Type B pancreatic cell (in vitro differentiated cells): ENCODE results near the gene KANK4. TPM values are rescaled to one million over a fixed set of nuclear protein-coding genes. Genes with fewer than 3 reads are reported as not detected.
"Not testable (repeated sequence)": the region's sequence is repeated elsewhere in the genome, so short reads cannot be mapped to it uniquely, and the experiment has no call there.

ENCODE experiments used
- DNase-seq: peaks from one replicate; pipeline ENCODE4 v3.0.0; 2021; ENCODE audit warnings: mixed read lengths; ENCODE audit not compliant: unreplicated experiment; ENCODE audit errors: extremely low spot score
- H3K27ac Mint-ChIP-seq: 2 replicates; pipeline ENCODE4 v1.8.0; 2021; ENCODE audit warnings: mild to moderate bottlenecking, mixed read lengths
- H3K27me3 Mint-ChIP-seq: 2 replicates; pipeline ENCODE4 v1.8.0; 2021; ENCODE audit warnings: mixed read lengths
- H3K36me3 Mint-ChIP-seq: 2 replicates; pipeline ENCODE4 v1.8.0; 2021; ENCODE audit warnings: mixed read lengths
- H3K4me1 Mint-ChIP-seq: one replicate; pipeline ENCODE4 v1.8.0; 2021; ENCODE audit warnings: mixed read lengths; ENCODE audit not compliant: unreplicated experiment
- H3K4me3 Mint-ChIP-seq: 2 replicates; pipeline ENCODE4 v1.8.0; 2021; ENCODE audit warnings: mild to moderate bottlenecking, mixed read lengths
- H3K9me3 Mint-ChIP-seq: 2 replicates; pipeline ENCODE4 v1.8.0; 2021; ENCODE audit warnings: mixed read lengths
- CTCF ChIP-seq: fragments of 200-600 bp; sonication (generic); conservative IDR thresholded peaks from 2 replicates; pipeline ENCODE4 v1.5.0; 2021; ENCODE audit warnings: antibody characterized with exemption, mild to moderate bottlenecking
- total RNA-seq: library from RNA; stranded (reverse); gene quantifications from 2 replicates; pipeline ENCODE4 v1.2.1, GENCODE V29; 2021; ENCODE audit warnings: low replicate concordance

The KANK4 gene
- total RNA-seq, 1 donor from 2014 or later, result 11.3 TPM

GRCh38 chr1:62247391-62248168 lies 71.7 kb downstream of the KANK4 start:
- Mint-ChIP-seq H3K9me3 (no peaks in the 10 kb centered on the region), H3K36me3 (no peaks in the 10 kb centered on the region), H3K27ac (no peak overlapping the region), H3K4me3 (no peak overlapping the region), H3K27me3 (no peaks in the 10 kb centered on the region), H3K4me1 (no peaks in the 10 kb centered on the region)
- TF ChIP-seq CTCF, result no peak
- DNase-seq, result no peak

- peaks cover 9% of the 10 kb centered on the region for H3K4me1 Mint-ChIP-seq
- H3K36me3 Mint-ChIP-seq, result no peaks in the 10 kb centered on the region
Observed at GRCh38 chr1:62245201-62245600, 74.0 kb downstream of the KANK4 start.

GRCh38 chr1:62244380-62244779 lies 74.9 kb downstream of the KANK4 start:
- not testable (repeated sequence) for H3K9me3 Mint-ChIP-seq, H3K4me1 Mint-ChIP-seq, H3K4me3 Mint-ChIP-seq, H3K27ac Mint-ChIP-seq, H3K27me3 Mint-ChIP-seq, DNase-seq, H3K36me3 Mint-ChIP-seq

More at GRCh38 chr1:62245201-62245600, 74.0 kb downstream of the KANK4 start:
- TF ChIP-seq CTCF, result no peak
- Mint-ChIP-seq H3K27me3 (no peaks in the 10 kb centered on the region), H3K27ac (no peak overlapping the region), H3K9me3 (no peaks in the 10 kb centered on the region), H3K4me3 (no peak overlapping the region)
- DNase-seq, result no peak

GRCh38 chr1:62241371-62242131 lies 77.7 kb downstream of the KANK4 start:
- TF ChIP-seq CTCF, result no peak
- H3K4me1 Mint-ChIP-seq, result peaks cover 18% of the 10 kb centered on the region
- H3K4me3 Mint-ChIP-seq, result no peak overlapping the region
- no peak for DNase-seq
- H3K27ac Mint-ChIP-seq, result no peak overlapping the region
- no peaks in the 10 kb centered on the region for H3K9me3 Mint-ChIP-seq
- no peaks in the 10 kb centered on the region for H3K36me3 Mint-ChIP-seq
- no peaks in the 10 kb centered on the region for H3K27me3 Mint-ChIP-seq

GRCh38 chr1:62240651-62241370 lies 78.4 kb downstream of the KANK4 start:
- Mint-ChIP-seq H3K27ac (no peak overlapping the region), H3K36me3 (no peaks in the 10 kb centered on the region)

GRCh38 chr1:62239652-62240403 lies 79.4 kb downstream of the KANK4 start:
- H3K4me3 Mint-ChIP-seq, DNase-seq, H3K9me3 Mint-ChIP-seq, H3K27me3 Mint-ChIP-seq, H3K27ac Mint-ChIP-seq, H3K36me3 Mint-ChIP-seq: not testable (repeated sequence)
- H3K4me1 Mint-ChIP-seq, result peaks cover 26% of the 10 kb centered on the region

More at GRCh38 chr1:62240651-62241370, 78.4 kb downstream of the KANK4 start:
- Mint-ChIP-seq H3K4me3 (no peak overlapping the region), H3K27me3 (no peaks in the 10 kb centered on the region), H3K4me1 (peaks cover 21% of the 10 kb centered on the region), H3K9me3 (no peaks in the 10 kb centered on the region)
- TF ChIP-seq CTCF, result no peak
- no peak for DNase-seq
